H9 (cell line): Measurements from ENCODE around the gene MTMR12. TPM values are rescaled to one million over a fixed set of nuclear protein-coding genes. Genes with fewer than 3 reads are reported as not detected.

Source experiments
- DNase-seq: peaks from one replicate; pipeline ENCODE4 v3.0.0-alpha.2; 2017
- H2AFZ ChIP-seq: one replicate; pipeline ENCODE4 v1.6.1; 2013; ENCODE audit warnings: mild to moderate bottlenecking, low read length, control low read depth, moderate library complexity
- H2AK5ac ChIP-seq: 2 replicates; pipeline ENCODE4 v1.6.1; 2013; ENCODE audit warnings: low read length, control low read depth, mixed read lengths; ENCODE audit not compliant: insufficient read length
- H2BK120ac ChIP-seq: one replicate; pipeline ENCODE4 v1.6.1; 2013; ENCODE audit warnings: low read depth, mild to moderate bottlenecking, low read length, control low read depth, inconsistent platforms; ENCODE audit not compliant: poor library complexity, severe bottlenecking
- H2BK12ac ChIP-seq: 2 replicates; pipeline ENCODE4 v1.6.1; 2013; ENCODE audit warnings: low read length, control low read depth, mixed read lengths, low read depth; ENCODE audit not compliant: insufficient read length
- H2BK15ac ChIP-seq: 2 replicates; pipeline ENCODE4 v1.6.1; 2013; ENCODE audit warnings: low read depth, low read length, control low read depth
- H2BK20ac ChIP-seq: one replicate; pipeline ENCODE4 v1.6.1; 2013; ENCODE audit warnings: low read depth, mild to moderate bottlenecking, low read length, control low read depth, inconsistent platforms; ENCODE audit not compliant: poor library complexity, severe bottlenecking
- H2BK5ac ChIP-seq: 2 replicates; pipeline ENCODE4 v1.6.1; 2013; ENCODE audit warnings: low read length, control low read depth, mixed read lengths; ENCODE audit not compliant: insufficient read length
- H3K14ac ChIP-seq: 2 replicates; pipeline ENCODE4 v1.6.1; 2013; ENCODE audit warnings: low read length, control low read depth; ENCODE audit not compliant: insufficient read depth
- H3K18ac ChIP-seq: 2 replicates; pipeline ENCODE4 v1.6.1; 2013; ENCODE audit warnings: low read depth, mild to moderate bottlenecking, mixed read lengths, low read length, control low read depth; ENCODE audit not compliant: insufficient read length
- H3K23ac ChIP-seq: 2 replicates; pipeline ENCODE4 v1.6.1; 2013; ENCODE audit warnings: low read length, control low read depth, mixed read lengths, low read depth; ENCODE audit not compliant: insufficient read length
- H3K23me2 ChIP-seq: 2 replicates; pipeline ENCODE4 v1.6.1; 2013; ENCODE audit warnings: low read depth, mild to moderate bottlenecking, mixed read lengths, low read length, control low read depth; ENCODE audit not compliant: insufficient read length, poor library complexity, severe bottlenecking
- H3K27ac ChIP-seq: 2 replicates; pipeline ENCODE4 v1.5.1; 2013; ENCODE audit warnings: low read length, control low read depth, mixed read lengths, low read depth; ENCODE audit not compliant: insufficient read length
- H3K27me3 ChIP-seq: 2 replicates; pipeline ENCODE4 v1.6.1; 2013; ENCODE audit warnings: low read length, control low read depth, inconsistent platforms; ENCODE audit not compliant: insufficient read depth
- H3K4ac ChIP-seq: 2 replicates; pipeline ENCODE4 v1.6.1; 2013; ENCODE audit warnings: low read depth, mild to moderate bottlenecking, control low read depth, inconsistent platforms, low read length, moderate library complexity
- H3K4me1 ChIP-seq: 2 replicates; pipeline ENCODE4 v1.6.1; 2013; ENCODE audit warnings: low read length, control low read depth, inconsistent platforms; ENCODE audit not compliant: insufficient read depth
- H3K4me2 ChIP-seq: 2 replicates; pipeline ENCODE4 v1.6.1; 2013; ENCODE audit warnings: low read length, control low read depth, mixed read lengths; ENCODE audit not compliant: insufficient read length, insufficient read depth
- H3K56ac ChIP-seq: 2 replicates; pipeline ENCODE4 v1.6.1; 2013; ENCODE audit warnings: low read depth, mild to moderate bottlenecking, mixed read lengths, low read length, control low read depth; ENCODE audit not compliant: insufficient read length
- H3K79me1 ChIP-seq: 2 replicates; pipeline ENCODE4 v1.6.1; 2013; ENCODE audit warnings: low read depth, mild to moderate bottlenecking, moderate library complexity, low read length, control low read depth, inconsistent platforms; ENCODE audit not compliant: insufficient read depth, poor library complexity, severe bottlenecking
- H3K79me2 ChIP-seq: 2 replicates; pipeline ENCODE4 v1.6.1; 2013; ENCODE audit warnings: low read length, control low read depth, inconsistent platforms; ENCODE audit not compliant: insufficient read depth
- H3K9ac ChIP-seq: 2 replicates; pipeline ENCODE4 v1.6.1; 2013; ENCODE audit warnings: low read length, control low read depth, mixed read lengths; ENCODE audit not compliant: insufficient read length; ENCODE audit errors: extremely low read depth
- H3K9me3 ChIP-seq: one replicate; pipeline ENCODE4 v1.6.1; 2013; ENCODE audit warnings: low read depth, low read length, inconsistent platforms; ENCODE audit not compliant: control insufficient read depth
- H3T11ph ChIP-seq: one replicate; pipeline ENCODE4 v1.6.1; 2013; ENCODE audit warnings: mild to moderate bottlenecking, low read length, control low read depth, inconsistent platforms
- H4K20me1 ChIP-seq: one replicate; pipeline ENCODE4 v1.6.1; 2013; ENCODE audit not compliant: control insufficient read depth, insufficient read length, insufficient read depth
- H4K5ac ChIP-seq: 2 replicates; pipeline ENCODE4 v1.6.1; 2013; ENCODE audit warnings: low read depth, mild to moderate bottlenecking, mixed read lengths, low read length, control low read depth; ENCODE audit not compliant: insufficient read length
- H4K8ac ChIP-seq: replicated peaks from 2 replicates; pipeline ENCODE4 v1.6.1; 2013; ENCODE audit warnings: low read length, control low read depth, mixed read lengths, low read depth; ENCODE audit not compliant: insufficient read length
- H4K91ac ChIP-seq: 2 replicates; pipeline ENCODE4 v1.6.1; 2013; ENCODE audit warnings: low read depth, mild to moderate bottlenecking, moderate library complexity, mixed read lengths, low read length, control low read depth; ENCODE audit not compliant: insufficient read length
- H3K27ac Mint-ChIP-seq, 3 experiments: 2 replicates in 2 of 3; 3 replicates in 1 of 3; pipeline ENCODE4 v1.8.0; 2020 to 2021; ENCODE audit warnings: mixed read lengths in 3 of 3, mild to moderate bottlenecking in 1 of 3, moderate library complexity in 1 of 3
- H3K27me3 Mint-ChIP-seq: 2 replicates; pipeline ENCODE4 v1.8.0; 2021; ENCODE audit warnings: low read depth, mild to moderate bottlenecking, moderate library complexity, mixed read lengths
- H3K36me3 Mint-ChIP-seq, 3 experiments: 2 replicates in 2 of 3; 3 replicates in 1 of 3; pipeline ENCODE4 v1.8.0; 2020 to 2021; ENCODE audit warnings: low read depth in 3 of 3, mixed read lengths in 3 of 3; ENCODE audit not compliant: insufficient read depth in 1 of 3
- H3K4me1 Mint-ChIP-seq, 2 experiments: 2 replicates each; pipeline ENCODE4 v1.8.0; 2020; ENCODE audit warnings: mixed read lengths in 2 of 2
- H3K4me3 Mint-ChIP-seq, 2 experiments: 2 replicates in 1 of 2; 3 replicates in 1 of 2; pipeline ENCODE4 v1.8.0; 2020 to 2021; ENCODE audit warnings: mild to moderate bottlenecking in 2 of 2, mixed read lengths in 2 of 2, moderate library complexity in 1 of 2
- H3K9me3 Mint-ChIP-seq, 2 experiments: 2 replicates in 1 of 2; 3 replicates in 1 of 2; pipeline ENCODE4 v1.8.0; 2020; ENCODE audit warnings: mild to moderate bottlenecking in 2 of 2, mixed read lengths in 2 of 2, moderate library complexity in 1 of 2
- WGBS: extraction: QIAGEN DNeasy Blood & Tissue Kit; methylation state at CpG from one replicate; pipeline ENCODE4 v1.1.7; 2013; ENCODE audit warnings: missing lambda C conversion rate, low lambda C conversion rate, mixed read lengths; ENCODE audit not compliant: insufficient read length; ENCODE audit errors: extremely low coverage; 5-methylcytosine and 5-hydroxymethylcytosine counted together
- total RNA-seq: library from RNA; stranded (reverse); gene quantifications from 2 replicates; pipeline ENCODE4 v1.2.1, GENCODE V29; 2021
- TF ChIP-seq, protein P1 (sequence below): fragments of 200-600 bp; sonication (generic); conservative IDR thresholded peaks from 3 replicates; pipeline ENCODE4 v1.8.0; 2021; ENCODE audit warnings: antibody characterized with exemption, mild to moderate bottlenecking

MTMR12 gene
- total RNA-seq, 1 experiment from 2014 or later: 39.3 TPM

DNA sequence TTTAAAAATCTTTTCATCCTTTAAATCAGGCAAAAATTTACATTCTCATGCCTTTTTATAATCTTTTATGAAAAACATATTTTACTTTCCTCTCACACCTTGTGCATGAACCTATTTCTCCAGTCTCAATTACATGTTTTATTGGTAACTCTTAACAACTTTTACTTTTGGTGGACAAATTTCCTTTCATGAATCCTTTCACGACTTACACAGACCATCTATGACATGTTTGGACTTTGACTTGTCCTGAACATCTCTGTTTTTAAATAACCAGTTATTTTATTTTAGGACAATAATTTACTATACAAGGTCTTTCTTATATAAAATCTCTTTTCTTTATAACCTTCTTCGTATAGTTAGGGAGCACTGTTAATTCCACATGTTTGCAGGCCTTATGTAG is 26.5 kb upstream of the MTMR12 start:
- Histone ChIP-seq H3T11ph (no peak overlapping the region), H3K9ac (no peak overlapping the region), H3K23ac (no peak overlapping the region), H3K14ac (no peak overlapping the region), H4K8ac (no peak overlapping the region), H2BK20ac (no peak overlapping the region), H2BK120ac (no peak overlapping the region), H3K27ac (no peak overlapping the region), H3K79me1 (no peaks in the 10 kb centered on the region), H2AK5ac (no peak overlapping the region), H2AFZ (no peak overlapping the region), H2BK5ac (no peak overlapping the region), H3K4ac (no peak overlapping the region), H3K4me1 (no peaks in the 10 kb centered on the region), H3K18ac (no peak overlapping the region), H4K5ac (no peak overlapping the region), H3K79me2 (no peaks in the 10 kb centered on the region), H2BK12ac (no peak overlapping the region), H3K9me3 (peaks cover 14% of the 10 kb centered on the region), H4K91ac (no peak overlapping the region), H3K56ac (no peak overlapping the region), H3K27me3 (no peaks in the 10 kb centered on the region), H3K23me2 (no peaks in the 10 kb centered on the region), H2BK15ac (no peak overlapping the region), H4K20me1 (no peaks in the 10 kb centered on the region), H3K4me2 (no peak overlapping the region)
- no CpG with 5 or more reads among the region's 2 CpGs for WGBS
- H3K4me1 Mint-ChIP-seq: no peaks in the 10 kb centered on the region
- TF ChIP-seq, protein P1, sequence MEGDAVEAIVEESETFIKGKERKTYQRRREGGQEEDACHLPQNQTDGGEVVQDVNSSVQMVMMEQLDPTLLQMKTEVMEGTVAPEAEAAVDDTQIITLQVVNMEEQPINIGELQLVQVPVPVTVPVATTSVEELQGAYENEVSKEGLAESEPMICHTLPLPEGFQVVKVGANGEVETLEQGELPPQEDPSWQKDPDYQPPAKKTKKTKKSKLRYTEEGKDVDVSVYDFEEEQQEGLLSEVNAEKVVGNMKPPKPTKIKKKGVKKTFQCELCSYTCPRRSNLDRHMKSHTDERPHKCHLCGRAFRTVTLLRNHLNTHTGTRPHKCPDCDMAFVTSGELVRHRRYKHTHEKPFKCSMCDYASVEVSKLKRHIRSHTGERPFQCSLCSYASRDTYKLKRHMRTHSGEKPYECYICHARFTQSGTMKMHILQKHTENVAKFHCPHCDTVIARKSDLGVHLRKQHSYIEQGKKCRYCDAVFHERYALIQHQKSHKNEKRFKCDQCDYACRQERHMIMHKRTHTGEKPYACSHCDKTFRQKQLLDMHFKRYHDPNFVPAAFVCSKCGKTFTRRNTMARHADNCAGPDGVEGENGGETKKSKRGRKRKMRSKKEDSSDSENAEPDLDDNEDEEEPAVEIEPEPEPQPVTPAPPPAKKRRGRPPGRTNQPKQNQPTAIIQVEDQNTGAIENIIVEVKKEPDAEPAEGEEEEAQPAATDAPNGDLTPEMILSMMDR: no peak
- peaks cover 12 to 39% (median 36%) of the 10 kb centered on the region in 3 experiments for H3K36me3 Mint-ChIP-seq
- H3K4me3 Mint-ChIP-seq: no peak overlapping the region
- H3K27ac Mint-ChIP-seq: no peak overlapping the region
- no peak for DNase-seq
- H3K27me3 Mint-ChIP-seq: peaks cover 4% of the 10 kb centered on the region; the same call in 1 of the 2 replicates
- peaks cover 73 to 89% of the 10 kb centered on the region in 2 experiments for H3K9me3 Mint-ChIP-seq
